Neural cell (in vitro differentiated cells): ENCODE measurements around the gene MAGEA3. TPM values are rescaled to one million over a fixed set of nuclear protein-coding genes. Genes with fewer than 3 reads are reported as not detected.

Experiments used
- H2AFZ ChIP-seq: fragments of 200-600, 300-800 bp; sonication (generic), shearing (Covaris generic); 2 replicates; pipeline ENCODE4 v1.6.0; 2014; ENCODE audit warnings: low read depth, mild to moderate bottlenecking, antibody characterized with exemption, low read length, moderate library complexity
- H3F3A ChIP-seq: fragments of 200-600 bp; shearing (Covaris generic); 2 replicates; pipeline ENCODE4 v1.6.1; 2016; ENCODE audit warnings: mild to moderate bottlenecking, moderate library complexity, mixed read lengths, antibody characterized with exemption, low read length; ENCODE audit not compliant: insufficient read depth, poor library complexity, severe bottlenecking
- H3K27ac ChIP-seq: fragments of 200-600, 300-800 bp; sonication (generic), shearing (Covaris generic); 2 replicates; pipeline ENCODE4 v1.5.1; 2014; ENCODE audit warnings: mild to moderate bottlenecking, low read length, moderate library complexity
- H3K27me3 ChIP-seq: fragments of 300-800, 200-600 bp; sonication (generic), shearing (Covaris generic); 2 replicates; pipeline ENCODE4 v1.6.0; 2014; ENCODE audit warnings: mild to moderate bottlenecking, low read depth, low read length, moderate library complexity; ENCODE audit not compliant: insufficient read depth
- H3K36me3 ChIP-seq: fragments of 300-800, 200-600 bp; sonication (generic), shearing (Covaris generic); 2 replicates; pipeline ENCODE4 v1.5.1; 2014; ENCODE audit warnings: mild to moderate bottlenecking, antibody characterized with exemption, low read length, moderate library complexity; ENCODE audit not compliant: insufficient read depth
- H3K4me2 ChIP-seq: fragments of 300-800, 200-600 bp; sonication (generic), shearing (Covaris generic); 2 replicates; pipeline ENCODE4 v1.6.0; 2014; ENCODE audit warnings: mild to moderate bottlenecking, low read length
- H3K4me3 ChIP-seq: fragments of 300-800, 200-600 bp; sonication (generic), shearing (Covaris generic); 2 replicates; pipeline ENCODE4 v1.5.1; 2014; ENCODE audit warnings: mild to moderate bottlenecking, low read length, moderate library complexity
- H3K79me2 ChIP-seq: fragments of 200-600 bp; shearing (Covaris generic); replicated peaks from 2 replicates; pipeline ENCODE4 v1.6.0; 2014; ENCODE audit warnings: mild to moderate bottlenecking, low read length, moderate library complexity; ENCODE audit not compliant: insufficient read depth
- H3K9ac ChIP-seq: fragments of 300-800, 200-600 bp; sonication (generic), shearing (Covaris generic); 2 replicates; pipeline ENCODE4 v1.6.1; 2016; ENCODE audit warnings: mild to moderate bottlenecking, low read length, mixed read lengths
- H3K9me2 ChIP-seq: fragments of 200-600 bp; shearing (Covaris generic); 2 replicates; pipeline ENCODE4 v1.6.1; 2016; ENCODE audit warnings: mild to moderate bottlenecking, low read length, mixed read lengths; ENCODE audit not compliant: insufficient read depth
- H3K9me3 ChIP-seq: fragments of 200-600, 300-800 bp; sonication (generic), shearing (Covaris generic); 2 replicates; pipeline ENCODE4 v1.6.1; 2016; ENCODE audit warnings: mild to moderate bottlenecking, mixed run types, low read length, moderate library complexity, mixed read lengths
- H4K20me1 ChIP-seq: fragments of 200-600 bp; shearing (Covaris generic); 2 replicates; pipeline ENCODE4 v1.6.1; 2016; ENCODE audit warnings: mild to moderate bottlenecking, mixed run types; ENCODE audit not compliant: insufficient read depth
- EP300 ChIP-seq: fragments of 450-650 bp; conservative IDR thresholded peaks from 2 replicates; pipeline ENCODE4 v1.6.1; 2014; ENCODE audit warnings: antibody characterized with exemption, mild to moderate bottlenecking, moderate library complexity; ENCODE audit not compliant: poor library complexity, severe bottlenecking
- EZH2 ChIP-seq: fragments of 200-600, 300-800 bp; shearing (Covaris generic), sonication (generic); IDR thresholded peaks from 2 replicates; pipeline ENCODE4 v1.6.1; 2014; ENCODE audit warnings: antibody characterized with exemption, low read length, borderline replicate concordance, mild to moderate bottlenecking; ENCODE audit not compliant: insufficient read depth, poor library complexity, severe bottlenecking
- MXI1 ChIP-seq: fragments of 450-650 bp; conservative IDR thresholded peaks from 2 replicates; pipeline ENCODE4 v1.6.1; 2014; ENCODE audit warnings: antibody characterized with exemption, mild to moderate bottlenecking; ENCODE audit not compliant: poor library complexity, severe bottlenecking
- POLR2AphosphoS5 ChIP-seq: IDR thresholded peaks from 2 replicates; pipeline ENCODE4 v1.6.1; 2012
- RAD21 ChIP-seq: fragments of 450-650 bp; conservative IDR thresholded peaks from 2 replicates; pipeline ENCODE4 v1.6.1; 2014; ENCODE audit warnings: antibody characterized with exemption, mild to moderate bottlenecking, moderate library complexity
- TAF1 ChIP-seq: IDR thresholded peaks from 2 replicates; pipeline ENCODE4 v1.6.1; 2012; ENCODE audit warnings: low read depth
- polyA plus RNA-seq: library from polyadenylated mRNA; depleted of rRNA; stranded (reverse); fragments of >200 nt; gene quantifications from 2 replicates; pipeline ENCODE4 v1.2.3, GENCODE V29; 2014
- TF ChIP-seq, protein P1 (sequence below): fragments of 450-650 bp; IDR thresholded peaks from 2 replicates; pipeline ENCODE4 v1.5.1; 2014; ENCODE audit warnings: antibody characterized with exemption, mild to moderate bottlenecking, moderate library complexity; ENCODE audit not compliant: poor library complexity, severe bottlenecking

Gene MAGEA3
- polyA plus RNA-seq, 1 donor from 2014 or later: not detected

DNA sequence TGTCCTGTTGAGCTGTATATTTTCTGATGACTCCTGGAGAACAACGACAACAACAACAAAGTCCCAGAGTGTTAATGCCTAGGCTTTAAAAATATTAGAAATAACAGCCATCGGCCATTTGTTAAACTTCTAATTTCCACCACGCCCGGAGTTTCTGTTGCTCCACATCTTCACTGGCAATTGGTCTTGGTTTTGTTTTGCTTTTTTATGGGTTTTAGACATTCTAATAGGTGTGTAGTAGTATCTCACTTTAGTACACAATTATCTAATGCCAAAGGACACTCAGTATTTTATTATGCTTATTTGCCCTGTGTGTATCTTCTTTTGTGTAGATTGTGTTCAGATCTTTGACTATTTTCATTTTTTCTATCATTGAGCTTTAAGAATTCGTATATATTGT is 40.0 kb downstream of the MAGEA3 start:
- no peaks in the 10 kb centered on the region for H3F3A ChIP-seq
- TF ChIP-seq EZH2 (no peak), RAD21 (no peak), POLR2AphosphoS5 (no peak), EP300 (no peak), TAF1 (no peak), MXI1 (no peak)
- TF ChIP-seq, protein P1, sequence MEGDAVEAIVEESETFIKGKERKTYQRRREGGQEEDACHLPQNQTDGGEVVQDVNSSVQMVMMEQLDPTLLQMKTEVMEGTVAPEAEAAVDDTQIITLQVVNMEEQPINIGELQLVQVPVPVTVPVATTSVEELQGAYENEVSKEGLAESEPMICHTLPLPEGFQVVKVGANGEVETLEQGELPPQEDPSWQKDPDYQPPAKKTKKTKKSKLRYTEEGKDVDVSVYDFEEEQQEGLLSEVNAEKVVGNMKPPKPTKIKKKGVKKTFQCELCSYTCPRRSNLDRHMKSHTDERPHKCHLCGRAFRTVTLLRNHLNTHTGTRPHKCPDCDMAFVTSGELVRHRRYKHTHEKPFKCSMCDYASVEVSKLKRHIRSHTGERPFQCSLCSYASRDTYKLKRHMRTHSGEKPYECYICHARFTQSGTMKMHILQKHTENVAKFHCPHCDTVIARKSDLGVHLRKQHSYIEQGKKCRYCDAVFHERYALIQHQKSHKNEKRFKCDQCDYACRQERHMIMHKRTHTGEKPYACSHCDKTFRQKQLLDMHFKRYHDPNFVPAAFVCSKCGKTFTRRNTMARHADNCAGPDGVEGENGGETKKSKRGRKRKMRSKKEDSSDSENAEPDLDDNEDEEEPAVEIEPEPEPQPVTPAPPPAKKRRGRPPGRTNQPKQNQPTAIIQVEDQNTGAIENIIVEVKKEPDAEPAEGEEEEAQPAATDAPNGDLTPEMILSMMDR: no peak
- no peaks in the 10 kb centered on the region for H3K79me2 ChIP-seq
- H3K27me3 ChIP-seq: no peaks in the 10 kb centered on the region
- no peak overlapping the region for H3K4me2 ChIP-seq
- H3K4me3 ChIP-seq: no peak overlapping the region
- no peaks in the 10 kb centered on the region for H3K9me2 ChIP-seq
- no peaks in the 10 kb centered on the region for H3K9me3 ChIP-seq
- H4K20me1 ChIP-seq: no peaks in the 10 kb centered on the region
- no peak overlapping the region for H2AFZ ChIP-seq
- H3K27ac ChIP-seq: no peak overlapping the region
- H3K36me3 ChIP-seq: no peaks in the 10 kb centered on the region
- H3K9ac ChIP-seq: no peak overlapping the region

Other genes with a start within 250 kb of the MAGEA3 start
- 41.4 and 45.9 TPM in 2 replicates for gene GABRA3, start 247.5 kb upstream of the MAGEA3 start, polyA plus RNA-seq
- 1.0 and 1.2 TPM in 2 replicates for gene GABRQ, start 60.9 kb upstream of the MAGEA3 start, polyA plus RNA-seq
- gene CSAG2, start 10.5 kb downstream of the MAGEA3 start, polyA plus RNA-seq: 1.5 TPM in 1 of 2 replicates, not detected in the other
- gene MAGEA2B, start 15.8 kb downstream of the MAGEA3 start, polyA plus RNA-seq: 4.5 and 5.3 TPM in 2 replicates
- gene CSAG1, start 34.9 kb downstream of the MAGEA3 start, polyA plus RNA-seq: not detected in 2 replicates
- gene MAGEA12, start 35.0 kb downstream of the MAGEA3 start, polyA plus RNA-seq: not detected in 2 replicates
- gene MAGEA2, start 55.0 kb downstream of the MAGEA3 start, polyA plus RNA-seq: 1.6 and 1.8 TPM in 2 replicates
- gene CSAG3, start 60.4 kb downstream of the MAGEA3 start, polyA plus RNA-seq: 1.1 and 1.2 TPM in 2 replicates
- not detected in 2 replicates for gene MAGEA6, start 70.9 kb downstream of the MAGEA3 start, polyA plus RNA-seq
- 138 and 163 TPM in 2 replicates for gene CETN2, start 132.0 kb downstream of the MAGEA3 start, polyA plus RNA-seq
- gene NSDHL, start 132.3 kb downstream of the MAGEA3 start, polyA plus RNA-seq: 18.4 and 21.7 TPM in 2 replicates
- 2.8 and 3.8 TPM in 2 replicates for gene ZNF185, start 199.3 kb downstream of the MAGEA3 start, polyA plus RNA-seq